HG02763 (cell line): Measurements from ENCODE around the gene FRS3.

Experiments used
- ATAC-seq: cut with Tn5 transposase; IDR thresholded peaks from one replicate; pipeline ENCODE4 v1.9.1; 2021; ENCODE audit warnings: mild to moderate bottlenecking, moderate library complexity; ENCODE audit not compliant: unreplicated experiment

Gene FRS3

GRCh38 chr6:41791305-41791704, 11.6 kb upstream of the FRS3 start:
- ATAC-seq = no peak

GRCh38 chr6:41790045-41790444, 10.3 kb upstream of the FRS3 start:
- ATAC-seq = no peak

- ATAC-seq = no peak
Measured at GRCh38 chr6:41789390-41789724, 9.7 kb upstream of the FRS3 start.

- ATAC-seq = peak; percentile 82
Measured at GRCh38 chr6:41787219-41787917, 7.7 kb upstream of the FRS3 start, which contains the start of gene TOMM6. Gene TOMM6 (plus strand): TSS chr6:41787694. CDS start chr6:41787698, 4 bp downstream.

- peak; percentile 56 for ATAC-seq
Measured at GRCh38 chr6:41786451-41787218, 6.9 kb upstream of the FRS3 start.

- ATAC-seq = no peak
Measured at GRCh38 chr6:41785689-41786450, 6.2 kb upstream of the FRS3 start.

GRCh38 chr6:41785254-41785653, 5.6 kb upstream of the FRS3 start:
- no peak for ATAC-seq

GRCh38 chr6:41784581-41785171, 5.0 kb upstream of the FRS3 start:
- no peak for ATAC-seq

- ATAC-seq = no peak
Measured at GRCh38 chr6:41783106-41783780, 3.5 kb upstream of the FRS3 start.

GRCh38 chr6:41781366-41781730, 1.6 kb upstream of the FRS3 start:
- no peak for ATAC-seq

- ATAC-seq = no peak
Measured at GRCh38 chr6:41780551-41781365, 1.1 kb upstream of the FRS3 start, which contains the start of gene PRICKLE4. Gene PRICKLE4 (plus strand): TSS chr6:41780782. CDS start chr6:41783474, 2,692 bp downstream.

GRCh38 chr6:41779336-41779735, 364 bp downstream of the FRS3 start:
- no peak for ATAC-seq

- ATAC-seq = no peak
Measured at GRCh38 chr6:41778895-41779294, 805 bp downstream of the FRS3 start.

GRCh38 chr6:41777551-41778285, 2.0 kb downstream of the FRS3 start:
- ATAC-seq = no peak

GRCh38 chr6:41775293-41775882, 4.3 kb downstream of the FRS3 start:
- ATAC-seq = no peak

GRCh38 chr6:41774841-41775240, 4.9 kb downstream of the FRS3 start:
- no peak for ATAC-seq

- ATAC-seq = no peak
Measured at GRCh38 chr6:41771058-41771983, 8.4 kb downstream of the FRS3 start.
